ENCODE measurements around the gene RPAP2. TPM values are rescaled to one million over a fixed set of nuclear protein-coding genes. Genes with fewer than 3 reads are reported as not detected.

RPAP2 gene
- total RNA-seq, 2 experiments from 2014 or later: 8.6 to 21.9 TPM

DNA sequence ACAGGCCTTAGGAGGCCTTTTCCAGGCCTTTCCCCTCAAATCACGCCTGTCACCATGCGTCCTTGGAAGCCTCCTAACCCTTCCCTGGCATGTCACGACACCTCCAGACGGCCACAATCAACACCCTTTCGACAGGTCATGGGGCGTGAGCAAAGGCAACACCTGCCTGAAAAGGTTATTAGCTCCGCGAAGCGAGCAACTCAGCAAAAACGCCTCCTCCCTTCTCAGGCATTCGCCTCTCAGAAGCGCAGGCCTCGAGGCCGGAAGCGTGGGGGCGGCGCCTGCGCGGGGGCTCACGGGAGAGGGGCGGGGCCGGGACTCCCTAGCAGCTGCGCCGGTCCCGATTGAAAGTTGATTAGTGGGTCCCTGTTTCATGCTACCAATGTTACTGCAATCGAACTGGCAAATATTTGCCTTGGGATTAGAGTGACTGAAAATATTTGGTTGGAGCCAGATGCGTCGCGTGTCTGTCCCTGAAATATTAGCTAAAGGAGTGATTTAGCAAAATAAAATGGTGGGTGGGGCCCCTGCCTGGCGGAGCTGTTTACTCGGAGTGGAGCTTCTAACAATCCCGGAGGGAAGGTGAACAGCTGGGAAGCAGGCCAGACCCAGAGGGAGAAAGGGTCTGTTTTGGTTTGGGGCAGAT is 143.0 kb downstream of the RPAP2 start:
- H3K4me1 ChIP-seq (ENCODE audit: insufficient read depth, low read length, poor library complexity, severe bottlenecking): no peaks in the 10 kb centered on the region
- no peak overlapping the region for H3K4me2 ChIP-seq (ENCODE audit: low read length)
- no peak overlapping the region for H3K4me3 ChIP-seq (ENCODE audit: low read depth, low read length, poor library complexity, severe bottlenecking)
- no TSS peak for BruUV-seq (replicated peaks)
- H3K27ac ChIP-seq (ENCODE audit: low read depth, low read length, poor library complexity, severe bottlenecking): no peak overlapping the region
- TF ChIP-seq, protein P1, sequence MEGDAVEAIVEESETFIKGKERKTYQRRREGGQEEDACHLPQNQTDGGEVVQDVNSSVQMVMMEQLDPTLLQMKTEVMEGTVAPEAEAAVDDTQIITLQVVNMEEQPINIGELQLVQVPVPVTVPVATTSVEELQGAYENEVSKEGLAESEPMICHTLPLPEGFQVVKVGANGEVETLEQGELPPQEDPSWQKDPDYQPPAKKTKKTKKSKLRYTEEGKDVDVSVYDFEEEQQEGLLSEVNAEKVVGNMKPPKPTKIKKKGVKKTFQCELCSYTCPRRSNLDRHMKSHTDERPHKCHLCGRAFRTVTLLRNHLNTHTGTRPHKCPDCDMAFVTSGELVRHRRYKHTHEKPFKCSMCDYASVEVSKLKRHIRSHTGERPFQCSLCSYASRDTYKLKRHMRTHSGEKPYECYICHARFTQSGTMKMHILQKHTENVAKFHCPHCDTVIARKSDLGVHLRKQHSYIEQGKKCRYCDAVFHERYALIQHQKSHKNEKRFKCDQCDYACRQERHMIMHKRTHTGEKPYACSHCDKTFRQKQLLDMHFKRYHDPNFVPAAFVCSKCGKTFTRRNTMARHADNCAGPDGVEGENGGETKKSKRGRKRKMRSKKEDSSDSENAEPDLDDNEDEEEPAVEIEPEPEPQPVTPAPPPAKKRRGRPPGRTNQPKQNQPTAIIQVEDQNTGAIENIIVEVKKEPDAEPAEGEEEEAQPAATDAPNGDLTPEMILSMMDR (conservative IDR thresholded peaks at IDR 0.05; ENCODE audit: low read length): no peak
- TF ChIP-seq EZH2phosphoT487 (IDR thresholded peaks at IDR 0.05; ENCODE audit: borderline replicate concordance, low read depth, low read length): no peak
- H3K9me3 ChIP-seq (ENCODE audit: low read length): no peaks in the 10 kb centered on the region
- intact Hi-C loops (cut with micrococcal nuclease; ENCODE audit: unreplicated experiment): no loop called here
- no peaks in the 10 kb centered on the region for H4K20me1 ChIP-seq (ENCODE audit: insufficient read depth, low read length)
- no peaks in the 10 kb centered on the region for H3K36me3 ChIP-seq (ENCODE audit: insufficient read depth, low read length)
- no peaks in the 10 kb centered on the region for H3K9me2 ChIP-seq (ENCODE audit: insufficient read depth, low read length)
- DNase-seq (ENCODE audit: low spot score): no peak
- POLR2A ChIA-PET: no interaction called here
- CTCF ChIA-PET (ENCODE audit: unreplicated experiment): no interaction called here
- H3K79me2 ChIP-seq (ENCODE audit: insufficient read depth, low read depth, low read length): no peaks in the 10 kb centered on the region
- no peak overlapping the region for H2AFZ ChIP-seq (ENCODE audit: low read length)

DNA sequence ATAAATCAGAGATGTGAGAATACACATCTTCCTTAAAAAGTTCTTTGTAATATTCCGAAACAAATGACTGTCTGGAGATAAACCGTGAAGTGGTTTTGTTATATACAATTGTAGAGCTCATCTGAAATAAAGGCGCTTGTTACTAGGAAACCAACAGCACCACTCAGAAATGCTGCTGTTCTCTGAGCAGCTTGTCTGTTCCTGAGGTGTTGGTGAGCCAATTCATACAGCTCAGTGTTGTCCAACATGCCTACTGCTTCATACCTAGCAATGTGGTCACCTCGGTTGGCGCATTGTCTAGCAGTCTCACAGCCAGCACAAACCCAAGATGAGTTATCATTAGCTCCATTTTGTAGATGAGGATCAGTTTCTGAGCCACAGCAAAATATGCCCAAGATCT is 143.5 kb downstream of the RPAP2 start:
- H3K9me3 ChIP-seq (ENCODE audit: low read length): no peaks in the 10 kb centered on the region
- no peaks in the 10 kb centered on the region for H3K36me3 ChIP-seq (ENCODE audit: insufficient read depth, low read length)
- CTCF ChIA-PET (ENCODE audit: unreplicated experiment): no interaction called here
- DNase-seq (ENCODE audit: low spot score): no peak
- H3K9me2 ChIP-seq (ENCODE audit: insufficient read depth, low read length): no peaks in the 10 kb centered on the region
- H3K79me2 ChIP-seq (ENCODE audit: insufficient read depth, low read depth, low read length): no peaks in the 10 kb centered on the region
- H3K4me3 ChIP-seq (ENCODE audit: low read depth, low read length, poor library complexity, severe bottlenecking): no peak overlapping the region
- TF ChIP-seq EZH2phosphoT487 (IDR thresholded peaks at IDR 0.05; ENCODE audit: borderline replicate concordance, low read depth, low read length): no peak
- TF ChIP-seq, protein P1 (conservative IDR thresholded peaks at IDR 0.05; ENCODE audit: low read length): no peak
- no peaks in the 10 kb centered on the region for H3K4me1 ChIP-seq (ENCODE audit: insufficient read depth, low read length, poor library complexity, severe bottlenecking)
- no peaks in the 10 kb centered on the region for H4K20me1 ChIP-seq (ENCODE audit: insufficient read depth, low read length)
- no peak overlapping the region for H3K4me2 ChIP-seq (ENCODE audit: low read length)
- POLR2A ChIA-PET: no interaction called here
- intact Hi-C loops (cut with micrococcal nuclease; ENCODE audit: unreplicated experiment): no loop called here
- no peak overlapping the region for H2AFZ ChIP-seq (ENCODE audit: low read length)
- H3K27ac ChIP-seq (ENCODE audit: low read depth, low read length, poor library complexity, severe bottlenecking): no peak overlapping the region
- BruUV-seq (replicated peaks): no TSS peak

DNA sequence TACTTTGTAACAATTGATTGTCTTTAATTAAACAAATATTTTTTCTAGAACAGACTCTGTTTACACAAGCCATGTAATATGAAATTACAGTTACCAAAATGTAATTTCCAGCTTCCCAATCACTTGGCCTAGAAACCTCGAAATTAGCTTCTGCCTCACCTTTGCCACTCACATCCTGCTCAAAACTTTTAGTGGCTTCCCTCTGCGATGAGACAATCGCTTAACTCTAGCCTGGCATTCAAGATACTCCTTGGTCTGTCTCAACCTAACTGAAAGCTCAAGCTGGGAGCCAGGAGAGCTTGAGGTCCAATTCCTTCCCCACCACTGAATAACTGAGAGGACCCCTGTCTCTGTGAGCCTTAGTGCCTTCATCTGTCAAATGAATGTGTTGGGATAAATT is 145.0 kb downstream of the RPAP2 start:
- CTCF ChIA-PET (ENCODE audit: unreplicated experiment): no interaction called here
- Histone ChIP-seq H4K20me1 (ENCODE audit: insufficient read depth, low read length) (no peaks in the 10 kb centered on the region), H3K4me2 (ENCODE audit: low read length) (no peak overlapping the region), H3K9me3 (ENCODE audit: low read length) (no peaks in the 10 kb centered on the region), H3K4me1 (ENCODE audit: insufficient read depth, low read length, poor library complexity, severe bottlenecking) (no peaks in the 10 kb centered on the region), H3K36me3 (ENCODE audit: insufficient read depth, low read length) (no peaks in the 10 kb centered on the region), H3K9me2 (ENCODE audit: insufficient read depth, low read length) (no peaks in the 10 kb centered on the region), H2AFZ (ENCODE audit: low read length) (no peak overlapping the region), H3K27ac (ENCODE audit: low read depth, low read length, poor library complexity, severe bottlenecking) (no peak overlapping the region), H3K4me3 (ENCODE audit: low read depth, low read length, poor library complexity, severe bottlenecking) (no peak overlapping the region), H3K79me2 (ENCODE audit: insufficient read depth, low read depth, low read length) (no peaks in the 10 kb centered on the region)
- intact Hi-C loops (cut with micrococcal nuclease; ENCODE audit: unreplicated experiment): no loop called here
- POLR2A ChIA-PET: no interaction called here
- TF ChIP-seq, protein P1 (conservative IDR thresholded peaks at IDR 0.05; ENCODE audit: low read length): no peak
- no peak for TF ChIP-seq EZH2phosphoT487 (IDR thresholded peaks at IDR 0.05; ENCODE audit: borderline replicate concordance, low read depth, low read length)
- DNase-seq (ENCODE audit: low spot score): no peak
- BruUV-seq (replicated peaks): no TSS peak
